HFFc6 (cell line): Measurements from ENCODE around the gene SYNGR3. TPM values are rescaled to one million over a fixed set of nuclear protein-coding genes. Genes with fewer than 3 reads are reported as not detected.
A peak's percentile ranks its signal among the peaks of the same experiment; 100 is the strongest.

Experiments
- DNase-seq: peaks from one replicate; pipeline ENCODE4 v3.0.0-alpha.2; 2018
- H3K27ac Mint-ChIP-seq: 2 replicates; pipeline ENCODE4 v1.8.0; 2020; ENCODE audit warnings: mild to moderate bottlenecking, mixed read lengths
- H3K27me3 Mint-ChIP-seq: 2 replicates; pipeline ENCODE4 v1.8.0; 2021; ENCODE audit warnings: mild to moderate bottlenecking, moderate library complexity, mixed read lengths; ENCODE audit not compliant: insufficient read depth
- H3K36me3 Mint-ChIP-seq: 2 replicates; pipeline ENCODE4 v1.8.0; 2021; ENCODE audit warnings: low read depth, mixed read lengths
- H3K4me1 Mint-ChIP-seq: 2 replicates; pipeline ENCODE4 v1.8.0; 2020; ENCODE audit warnings: low read depth, mixed read lengths
- H3K4me3 Mint-ChIP-seq: 2 replicates; pipeline ENCODE4 v1.8.0; 2020; ENCODE audit warnings: mild to moderate bottlenecking, moderate library complexity, mixed read lengths
- H3K9me3 Mint-ChIP-seq: 2 replicates; pipeline ENCODE4 v1.8.0; 2020; ENCODE audit warnings: mild to moderate bottlenecking, mixed read lengths
- CTCF ChIP-seq: fragments of 200-600 bp; sonication (generic); IDR thresholded peaks from 2 replicates; pipeline ENCODE4 v1.5.0; 2021; ENCODE audit warnings: antibody characterized with exemption, mild to moderate bottlenecking
- total RNA-seq, 6 experiments: library from RNA; stranded (reverse); fragmentation: NEBNext Ultra II Directional; extraction: Animal tissue kit (Norgen Biotek cat#: 25700); gene quantifications; 2 replicates in 1 of 6; 3 replicates in 5 of 6; pipeline ENCODE4 v1.2.3, GENCODE V29; 2021

The SYNGR3 gene
- total RNA-seq, 6 experiments from 2014 or later = 0.96 to 1.4 (median 1.2) TPM

GRCh38 chr16:2027024-2028010 lies 37.5 kb downstream of the SYNGR3 start:
- peak; percentile 60 for DNase-seq
- no peak for TF ChIP-seq CTCF
- H3K9me3 Mint-ChIP-seq = no peaks in the 10 kb centered on the region
- peak overlapping the region; percentile 72 for H3K27ac Mint-ChIP-seq
- peaks cover 5% of the 10 kb centered on the region for H3K27me3 Mint-ChIP-seq
- H3K4me3 Mint-ChIP-seq = peak overlapping the region; percentile 93
- peaks cover 36% of the 10 kb centered on the region for H3K4me1 Mint-ChIP-seq
- no peaks in the 10 kb centered on the region for H3K36me3 Mint-ChIP-seq

DNA sequence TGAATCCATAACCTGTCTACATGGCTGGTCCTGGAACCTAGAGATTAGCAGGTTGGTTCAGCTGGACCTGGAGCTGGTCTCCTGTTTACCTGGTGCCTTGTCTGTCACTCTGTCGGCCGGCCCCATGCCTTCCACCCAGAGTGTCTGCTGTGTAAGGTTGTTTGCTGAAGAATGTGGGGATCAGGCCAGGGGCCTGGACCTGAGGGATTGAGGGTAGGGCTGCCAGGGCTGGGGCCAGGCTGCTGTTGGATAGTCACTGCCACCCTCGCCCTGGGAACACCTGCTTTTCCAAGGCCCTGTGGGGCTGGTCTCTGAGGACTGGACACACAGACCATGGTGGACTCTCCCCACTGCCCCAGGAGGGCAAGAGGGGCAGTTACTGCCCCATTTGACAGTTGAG lies 38.4 kb downstream of the SYNGR3 start:
- H3K9me3 Mint-ChIP-seq = no peaks in the 10 kb centered on the region

DNA sequence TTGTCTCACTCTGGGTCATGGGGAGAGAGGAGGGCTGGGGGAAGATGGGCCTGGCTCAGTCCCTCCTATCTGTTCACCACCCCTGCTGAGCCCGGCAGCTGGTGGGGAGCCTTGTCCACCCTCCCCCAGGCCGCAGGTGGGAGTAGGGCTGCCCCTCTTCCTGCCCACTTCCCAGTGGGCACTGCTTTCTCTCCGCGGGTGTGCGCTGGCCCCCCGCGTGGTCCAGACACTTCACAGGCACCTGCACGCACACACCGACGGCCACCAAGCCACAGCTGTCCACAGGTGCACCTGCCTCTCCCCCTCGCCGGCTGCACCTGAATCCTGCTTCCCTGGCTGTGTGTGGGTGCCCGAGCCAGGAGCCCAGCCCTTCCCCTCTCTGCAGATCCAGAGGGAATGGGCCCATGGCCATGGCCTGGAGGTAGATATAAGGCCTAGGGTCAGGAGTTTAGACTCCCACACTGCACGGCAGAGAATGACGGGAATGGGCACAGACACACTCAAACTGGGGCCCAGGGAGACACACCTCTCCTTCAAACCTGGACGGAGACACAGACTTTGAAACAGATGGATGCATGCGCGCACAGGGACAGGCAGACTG lies 39.0 kb downstream of the SYNGR3 start:
- no peak for TF ChIP-seq CTCF
- H3K27ac Mint-ChIP-seq = no peak overlapping the region
- no peaks in the 10 kb centered on the region for H3K9me3 Mint-ChIP-seq
- H3K4me1 Mint-ChIP-seq = peaks cover 29% of the 10 kb centered on the region
- H3K27me3 Mint-ChIP-seq = peaks cover 1% of the 10 kb centered on the region
- no peaks in the 10 kb centered on the region for H3K36me3 Mint-ChIP-seq
- DNase-seq = no peak
- peak overlapping the region; percentile 93; the same call in 1 of the 2 replicates for H3K4me3 Mint-ChIP-seq

More for the DNA sequence above, 38.4 kb downstream of the SYNGR3 start:
- no peaks in the 10 kb centered on the region for H3K36me3 Mint-ChIP-seq
- H3K27me3 Mint-ChIP-seq = peaks cover 1% of the 10 kb centered on the region
- no peak for DNase-seq
- H3K4me3 Mint-ChIP-seq = peak overlapping the region; percentile 93
- TF ChIP-seq CTCF = no peak
- H3K27ac Mint-ChIP-seq = no peak overlapping the region
- H3K4me1 Mint-ChIP-seq = peaks cover 33% of the 10 kb centered on the region

DNA sequence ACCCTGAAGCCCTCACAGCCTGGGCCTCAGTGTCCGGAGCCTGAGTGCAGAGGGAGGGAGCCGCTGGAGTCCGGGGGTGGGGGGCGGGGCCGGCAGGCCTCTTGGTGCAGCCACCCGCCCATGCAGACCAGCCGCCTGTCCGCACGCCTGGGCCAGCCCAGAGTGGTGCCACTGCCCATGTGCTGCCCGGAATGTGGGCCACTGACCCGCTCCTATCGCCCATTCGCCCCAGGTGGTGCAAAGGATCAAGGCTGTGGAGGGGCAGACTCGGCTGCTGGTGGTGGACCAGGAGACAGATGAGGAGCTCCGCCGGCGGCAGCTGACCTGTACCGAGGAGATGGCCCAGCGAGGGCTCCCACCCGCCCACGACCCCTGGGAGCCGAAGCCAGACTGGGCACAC lies 39.6 kb downstream of the SYNGR3 start:
- TF ChIP-seq CTCF = no peak
- H3K4me1 Mint-ChIP-seq = peaks cover 25% of the 10 kb centered on the region
- no peak for DNase-seq
- H3K9me3 Mint-ChIP-seq = no peaks in the 10 kb centered on the region
- H3K27ac Mint-ChIP-seq = no peak overlapping the region
- peaks cover 1% of the 10 kb centered on the region for H3K27me3 Mint-ChIP-seq
- no peaks in the 10 kb centered on the region for H3K36me3 Mint-ChIP-seq
- H3K4me3 Mint-ChIP-seq = no peak overlapping the region

GRCh38 chr16:2030036-2030435 lies 40.3 kb downstream of the SYNGR3 start:
- peaks cover 1% of the 10 kb centered on the region for H3K27me3 Mint-ChIP-seq
- H3K4me1 Mint-ChIP-seq = peaks cover 28% of the 10 kb centered on the region
- TF ChIP-seq CTCF = no peak; the same call in 1 of the 2 replicates
- H3K4me3 Mint-ChIP-seq = no peak overlapping the region
- no peak for DNase-seq
- H3K9me3 Mint-ChIP-seq = no peaks in the 10 kb centered on the region
- no peaks in the 10 kb centered on the region for H3K36me3 Mint-ChIP-seq
- H3K27ac Mint-ChIP-seq = no peak overlapping the region
